ENCODE data around the gene TMEM220. TPM values are rescaled to one million over a fixed set of nuclear protein-coding genes. Genes with fewer than 3 reads are reported as not detected.
"Not testable (repeated sequence)": the region's sequence is repeated elsewhere in the genome, so short reads cannot be mapped to it uniquely, and the experiment has no call there.

Gene TMEM220
- total and polyA plus RNA-seq, 2 experiments from 2014 or later, result 3.1 to 7.8 TPM

- no peak for TF ChIP-seq ETS1 (IDR thresholded peaks at IDR 0.05)
- no peak for TF ChIP-seq ZNF114 (CRISPR knock-in tag; IDR thresholded peaks at IDR 0.05)
- no peak for TF ChIP-seq ZNF331 (CRISPR knock-in tag; IDR thresholded peaks at IDR 0.05; ENCODE audit: low read depth)
Observed at GRCh38 chr17:10733666-10734065, 3.8 kb upstream of the TMEM220 start (continued).

- not testable (repeated sequence) for H3K9me3 Mint-ChIP-seq; ATAC-seq; H3K27me3 ChIP-seq (ENCODE audit: insufficient read depth); H3K79me2 ChIP-seq (replicated peaks; ENCODE audit: insufficient read depth); H3F3A ChIP-seq (replicated peaks; ENCODE audit: low read depth); H3K27ac Mint-ChIP-seq; H3K4me3 Mint-ChIP-seq; H3K27ac ChIP-seq (ENCODE audit: low read depth); H3K36me3 ChIP-seq (ENCODE audit: insufficient read depth); H3K9me2 ChIP-seq (ENCODE audit: insufficient read depth); H2AFZ ChIP-seq; H3K4me3 ChIP-seq; H3K36me3 Mint-ChIP-seq (ENCODE audit: low read depth); H4K20me1 ChIP-seq (replicated peaks; ENCODE audit: insufficient read depth); H3K27me3 Mint-ChIP-seq (ENCODE audit: insufficient read depth, low read depth, poor library complexity); DNase-seq (ENCODE audit: low spot score)
- H3K4me2 ChIP-seq, result peak overlapping the region; percentile 20; the same call in 1 of the 2 replicates
- H3K4me1 Mint-ChIP-seq, result peaks cover 14% of the 10 kb centered on the region; the same call in 2 of the 3 replicates
- peaks cover 10% of the 10 kb centered on the region for H3K4me1 ChIP-seq (ENCODE audit: insufficient read depth)
Observed at GRCh38 chr17:10732121-10732520, 2.3 kb upstream of the TMEM220 start.

- H3K27ac ChIP-seq (ENCODE audit: low read depth), result peak overlapping the region; percentile 74; the same call in 1 of the 2 replicates
- no peak for TF ChIP-seq ZNF331 (CRISPR knock-in tag; IDR thresholded peaks at IDR 0.05; ENCODE audit: low read depth)
- no peak for TF ChIP-seq NANOG (IDR thresholded peaks at IDR 0.05; ENCODE audit: borderline replicate concordance)
- no peak for TF ChIP-seq STAT1 (IDR thresholded peaks at IDR 0.05; ENCODE audit: unreplicated experiment)
- no peak for TF ChIP-seq POLR2AphosphoS5 (IDR thresholded peaks at IDR 0.05; ENCODE audit: low read depth)
- no peak for TF ChIP-seq EZH2phosphoT487 (IDR thresholded peaks at IDR 0.05; ENCODE audit: unreplicated experiment)
- TF ChIP-seq CTCF (conservative IDR thresholded peaks at IDR 0.05; ENCODE audit: low read depth in 2 of 2), result no peak
- TF ChIP-seq JUNB (IDR thresholded peaks at IDR 0.05; ENCODE audit: unreplicated experiment), result no peak
- TF ChIP-seq REST (IDR thresholded peaks at IDR 0.05; ENCODE audit: unreplicated experiment), result no peak
Observed at GRCh38 chr17:10731408-10731879, 1.6 kb upstream of the TMEM220 start.

More at GRCh38 chr17:10731408-10731879, 1.6 kb upstream of the TMEM220 start:
- H3K36me3 Mint-ChIP-seq (ENCODE audit: low read depth), result peaks cover 3% of the 10 kb centered on the region; the same call in 2 of the 3 replicates
- peak overlapping the region; percentile 88 for H3K4me3 Mint-ChIP-seq
- ATAC-seq (no peak), DNase-seq (ENCODE audit: low spot score) (peak; percentile 28)
- peaks cover 3% of the 10 kb centered on the region for H3K27me3 Mint-ChIP-seq (ENCODE audit: insufficient read depth, low read depth, poor library complexity)
- peaks cover 3% of the 10 kb centered on the region; the same call in 1 of the 2 replicates for H3K27me3 ChIP-seq (ENCODE audit: insufficient read depth)
- H2AFZ ChIP-seq, result peak overlapping the region; percentile 8; the same call in 1 of the 2 replicates
- no peaks in the 10 kb centered on the region for H4K20me1 ChIP-seq (replicated peaks; ENCODE audit: insufficient read depth)
- no peaks in the 10 kb centered on the region for H3K36me3 ChIP-seq (ENCODE audit: insufficient read depth)
- peak overlapping the region; percentile 74 for H3K4me3 ChIP-seq
- no peak overlapping the region; the same call in 1 of the 2 replicates for H3K27ac Mint-ChIP-seq
- peaks cover 7% of the 10 kb centered on the region; the same call in 2 of the 3 replicates for H3K9me3 Mint-ChIP-seq
- no peaks in the 10 kb centered on the region for H3K9me2 ChIP-seq (ENCODE audit: insufficient read depth)
- H3K79me2 ChIP-seq (replicated peaks; ENCODE audit: insufficient read depth), result no peaks in the 10 kb centered on the region; the same call in 1 of the 2 replicates
- H3K4me2 ChIP-seq, result peak overlapping the region; percentile 74
- H3K4me1 ChIP-seq (ENCODE audit: insufficient read depth), result peaks cover 10% of the 10 kb centered on the region
- H3F3A ChIP-seq (replicated peaks; ENCODE audit: low read depth), result 0 out of 2 replicates have a peak, but pooled peaks cover 3% of the 10 kb centered on the region
- peaks cover 12% of the 10 kb centered on the region; the same call in 2 of the 3 replicates for H3K4me1 Mint-ChIP-seq

Data from GM23338 (cell line).